Right lobe of liver (tissue), 6 donors: ENCODE results near the gene ACOX2. TPM values are rescaled to one million over a fixed set of nuclear protein-coding genes. Genes with fewer than 3 reads are reported as not detected.
A peak's percentile ranks its signal among the peaks of the same experiment; 100 is the strongest.
"Not testable (repeated sequence)": the region's sequence is repeated elsewhere in the genome, so short reads cannot be mapped to it uniquely, and the experiment has no call there.

Experiments
- ATAC-seq, 4 donors: fragments of 200-7000 bp; cut with Tn5 transposase; one replicate each; pipeline ENCODE4 v1.9.1; 2020; ENCODE audit warnings: mild to moderate bottlenecking in 4 of 4, moderate library complexity in 4 of 4
- DNase-seq, 3 donors: peaks; one replicate each; pipeline ENCODE4 v3.0.0-alpha.2; 2020
- H3K27ac ChIP-seq, 3 donors: fragments of 200-600 bp; one replicate each; pipeline ENCODE4 v1.8.0; 2022
- H3K27me3 ChIP-seq, 2 donors: fragments of 200-600 bp; one replicate each; pipeline ENCODE4 v1.8.0; 2022
- H3K36me3 ChIP-seq, 4 donors: fragments of 200-600 bp; sonication (generic) in 1 of 4; one replicate each; pipeline versions ENCODE4 v1.5.1 to v1.8.0; 2017 to 2022; ENCODE audit warnings: control low read depth in 1 of 4
- H3K4me1 ChIP-seq, 4 donors: fragments of 200-600 bp; sonication (generic) in 1 of 4; one replicate each; pipeline versions ENCODE4 v1.5.1 to v1.8.0; 2017 to 2022; ENCODE audit warnings: control low read depth in 1 of 4
- H3K4me3 ChIP-seq, 3 donors: fragments of 200-600 bp; one replicate each; pipeline ENCODE4 v1.8.0; 2022
- H3K9me3 ChIP-seq, 4 donors: fragments of 200-600 bp; sonication (generic) in 1 of 4; one replicate each; pipeline versions ENCODE4 v1.5.1 to v1.8.0; 2017 to 2022; ENCODE audit warnings: control low read depth in 1 of 4
- POLR2A ChIP-seq: fragments of 450-650 bp; IDR thresholded peaks from one replicate; pipeline ENCODE4 v1.6.1; 2017; ENCODE audit warnings: antibody characterized with exemption, mild to moderate bottlenecking
- WGBS: methylation state at CpG from one replicate; pipeline ENCODE4 v1.1.6; 2018; ENCODE audit warnings: low coverage, low lambda C conversion rate; ENCODE audit not compliant: insufficient coverage; ENCODE audit errors: missing lambda C conversion rate; 5-methylcytosine and 5-hydroxymethylcytosine counted together
- intact Hi-C, 2 donors: fragments of 100-400 bp; cut with DNase I; formaldehyde crosslinking; loops; one replicate each; pipeline versions ENCODE4 v1.11.2 to v1.14.1; 2022
- total RNA-seq, 6 experiments: library from RNA; depleted of rRNA in 2 of 6; stranded (reverse); fragments of >200 nt in 2 of 6; fragmentation: NEBNext Ultra II Directional in 3 of 6; extraction: Animal tissue kit (Norgen Biotek cat#: 25700) in 3 of 6; gene quantifications; one replicate each; pipeline versions ENCODE4 v1.1.0 to v1.2.4, GENCODE V29; 2016 to 2023
- TF ChIP-seq, protein P1 (sequence below), 4 donors: fragments of 200-600 bp in 3 of 4; fragments of 450-650 bp in 1 of 4; IDR thresholded peaks; one replicate each; pipeline versions ENCODE4 v1.5.1 to v1.8.0; 2016 to 2022; ENCODE audit warnings: antibody characterized with exemption in 4 of 4, mild to moderate bottlenecking in 2 of 4
- donor health status: DM: no; HTN: yes; CAD: no.
- donor health status: DM: no; HTN: no; CAD: no.
- donor health status: DM: no; HTN: no; CAD: no.
- donor health status: DM: no; HTN: yes; CAD: no.
- donor health status: DM: no; HTN: yes; CAD: no.

The ACOX2 gene
- total RNA-seq, 6 experiments from 2014 or later, result 67.8 to 269 (median 149) TPM

DNA sequence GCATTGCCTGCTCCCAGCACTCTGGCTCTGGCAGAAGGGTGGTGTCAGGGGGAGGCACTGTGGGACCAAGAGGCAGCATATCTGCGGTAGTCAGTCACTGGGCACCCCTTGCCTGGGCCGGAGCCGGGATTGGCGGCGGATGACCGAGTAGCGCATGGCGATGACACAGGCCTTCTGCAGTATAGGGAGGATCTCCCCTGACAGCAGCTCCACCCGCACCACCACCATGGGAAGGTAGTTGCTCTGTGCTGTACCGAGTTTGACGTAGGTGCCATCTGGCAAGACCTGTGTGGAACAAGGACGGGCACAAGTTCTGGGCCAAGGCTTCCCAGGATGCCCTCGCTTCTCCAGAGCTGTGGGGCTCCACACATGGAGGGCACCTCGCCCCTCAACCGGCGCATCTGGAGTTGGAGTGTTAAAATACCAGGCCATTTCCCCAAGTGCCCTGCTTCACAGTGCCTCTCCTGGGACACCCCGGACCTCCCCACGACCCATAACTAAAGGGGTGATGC lies 6.6 kb downstream of the ACOX2 start:
- H3K27ac ChIP-seq, result peak overlapping the region in 2 of 3 donors; percentile 26 to 53
- H3K36me3 ChIP-seq, result peaks cover 0 to 82% (median 34%) of the 10 kb centered on the region in 4 donors
- no peaks in the 10 kb centered on the region for H3K9me3 ChIP-seq
- H3K4me1 ChIP-seq, result peaks cover 0 to 98% (median 51%) of the 10 kb centered on the region in 4 donors
- WGBS, result 63% methylated on average over 8 of the region's 18 CpGs
- intact Hi-C loops, result loop anchor here (5.0 to 10.0 kb wide), 2 partner anchors 38 to 216 kb away; partner anchors contain the start of gene KCTD6 (in 1 of the 2)
- H3K4me3 ChIP-seq, result no peak overlapping the region
- TF ChIP-seq, protein P1, sequence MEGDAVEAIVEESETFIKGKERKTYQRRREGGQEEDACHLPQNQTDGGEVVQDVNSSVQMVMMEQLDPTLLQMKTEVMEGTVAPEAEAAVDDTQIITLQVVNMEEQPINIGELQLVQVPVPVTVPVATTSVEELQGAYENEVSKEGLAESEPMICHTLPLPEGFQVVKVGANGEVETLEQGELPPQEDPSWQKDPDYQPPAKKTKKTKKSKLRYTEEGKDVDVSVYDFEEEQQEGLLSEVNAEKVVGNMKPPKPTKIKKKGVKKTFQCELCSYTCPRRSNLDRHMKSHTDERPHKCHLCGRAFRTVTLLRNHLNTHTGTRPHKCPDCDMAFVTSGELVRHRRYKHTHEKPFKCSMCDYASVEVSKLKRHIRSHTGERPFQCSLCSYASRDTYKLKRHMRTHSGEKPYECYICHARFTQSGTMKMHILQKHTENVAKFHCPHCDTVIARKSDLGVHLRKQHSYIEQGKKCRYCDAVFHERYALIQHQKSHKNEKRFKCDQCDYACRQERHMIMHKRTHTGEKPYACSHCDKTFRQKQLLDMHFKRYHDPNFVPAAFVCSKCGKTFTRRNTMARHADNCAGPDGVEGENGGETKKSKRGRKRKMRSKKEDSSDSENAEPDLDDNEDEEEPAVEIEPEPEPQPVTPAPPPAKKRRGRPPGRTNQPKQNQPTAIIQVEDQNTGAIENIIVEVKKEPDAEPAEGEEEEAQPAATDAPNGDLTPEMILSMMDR (IDR thresholded peaks at IDR 0.05), result no peak
- no peak for TF ChIP-seq POLR2A
- H3K27me3 ChIP-seq, result no peaks in the 10 kb centered on the region
- ATAC-seq (no peak), DNase-seq (no peak)

DNA sequence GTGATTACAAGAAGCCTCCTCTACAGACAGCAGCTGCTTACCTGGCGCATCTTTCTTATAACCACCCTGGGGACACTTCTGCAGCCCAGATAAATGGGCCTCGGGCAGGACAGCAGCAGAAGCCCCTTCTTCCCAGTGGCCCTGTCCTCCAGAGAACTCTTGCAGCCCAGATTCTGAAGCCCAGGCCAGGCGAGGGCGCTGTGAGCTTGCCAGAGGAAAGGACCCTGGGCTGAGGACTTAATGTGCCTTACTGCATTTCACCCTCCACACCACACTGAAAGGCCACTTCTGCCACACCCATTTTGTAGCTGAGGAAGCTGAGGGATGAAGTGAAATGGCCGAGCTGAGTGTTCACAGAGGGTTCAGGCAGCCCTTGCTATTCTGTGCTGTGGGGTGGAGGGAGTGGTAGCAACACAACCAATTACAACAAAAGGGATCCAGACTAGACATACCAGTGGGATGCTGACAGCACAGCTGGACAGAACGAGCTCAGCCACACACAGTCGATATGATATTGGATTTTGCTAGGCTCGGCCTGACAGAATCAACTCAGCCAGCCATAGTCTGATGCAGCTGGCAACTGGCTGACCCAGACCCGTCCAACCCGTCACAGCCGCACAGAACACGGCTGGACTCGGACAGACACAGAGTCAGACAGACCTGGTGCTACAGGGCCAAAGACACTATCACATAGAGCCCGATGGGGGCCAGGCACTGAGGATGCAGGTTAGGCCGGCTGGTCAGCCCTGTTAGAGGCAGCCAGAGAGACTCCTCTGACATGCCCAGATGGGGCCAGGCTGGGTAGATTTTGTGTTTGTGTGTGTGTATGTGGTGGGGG lies 7.3 kb downstream of the ACOX2 start:
- H3K9me3 ChIP-seq, result no peaks in the 10 kb centered on the region
- DNase-seq (no peak), ATAC-seq (no peak)
- intact Hi-C loops, result loop anchor here (5.0 to 10.0 kb wide), 2 partner anchors 37 to 215 kb away; partner anchors contain the start of gene KCTD6 (in 2 of the 2)
- H3K4me1 ChIP-seq, result peaks cover 0 to 98% (median 51%) of the 10 kb centered on the region in 4 donors
- peak overlapping the region in 2 of 3 donors; percentile 49 to 53 for H3K27ac ChIP-seq
- H3K36me3 ChIP-seq, result peaks cover 0 to 79% (median 34%) of the 10 kb centered on the region in 4 donors
- TF ChIP-seq, protein P1 (IDR thresholded peaks at IDR 0.05), result peak in 3 of 4 donors; percentile 10 to 31 (median 23)
- no peak for TF ChIP-seq POLR2A
- H3K27me3 ChIP-seq, result no peaks in the 10 kb centered on the region
- no peak overlapping the region for H3K4me3 ChIP-seq
- 35% methylated on average over 4 of the region's 15 CpGs for WGBS

DNA sequence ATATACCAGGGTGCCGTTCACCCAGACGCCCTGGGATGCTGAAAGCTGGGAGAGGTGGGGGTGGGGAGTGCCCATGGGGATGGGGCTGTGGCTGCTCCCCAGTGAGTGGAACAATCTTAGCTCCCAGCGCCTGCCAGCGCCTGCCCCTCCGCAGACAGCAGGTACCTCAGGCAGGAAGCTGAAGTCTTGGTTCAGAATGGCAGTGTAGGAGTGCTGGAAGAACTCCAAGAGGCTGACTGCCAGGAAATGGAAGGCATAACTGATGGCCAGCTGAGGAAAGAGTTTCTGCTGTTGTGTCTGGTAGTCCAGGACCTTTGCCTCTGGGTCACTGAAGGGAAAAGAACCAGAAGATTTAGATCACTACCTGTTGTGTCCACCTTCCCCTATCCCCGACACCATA lies 8.4 kb downstream of the ACOX2 start:
- peaks cover 0 to 76% (median 33%) of the 10 kb centered on the region in 4 donors for H3K36me3 ChIP-seq
- peak in 2 of 3 donors; percentile 63 to 88 for DNase-seq
- no peak overlapping the region for H3K4me3 ChIP-seq
- intact Hi-C loops, result loop anchor here in 1 of 2 donors (5.0 kb wide), 1 partner anchor 36 kb away; the partner anchor contains the start of gene KCTD6
- peaks cover 0 to 98% (median 51%) of the 10 kb centered on the region in 4 donors for H3K4me1 ChIP-seq
- H3K27me3 ChIP-seq, result no peaks in the 10 kb centered on the region
- TF ChIP-seq, protein P1 (IDR thresholded peaks at IDR 0.05), result no peak
- TF ChIP-seq POLR2A, result no peak
- 40% methylated on average over 2 of the region's 6 CpGs for WGBS
- H3K27ac ChIP-seq, result peak overlapping the region in 2 of 3 donors; percentile 49 to 95
- peak; percentile 34 to 53 (median 39) for ATAC-seq
- H3K9me3 ChIP-seq, result no peaks in the 10 kb centered on the region

DNA sequence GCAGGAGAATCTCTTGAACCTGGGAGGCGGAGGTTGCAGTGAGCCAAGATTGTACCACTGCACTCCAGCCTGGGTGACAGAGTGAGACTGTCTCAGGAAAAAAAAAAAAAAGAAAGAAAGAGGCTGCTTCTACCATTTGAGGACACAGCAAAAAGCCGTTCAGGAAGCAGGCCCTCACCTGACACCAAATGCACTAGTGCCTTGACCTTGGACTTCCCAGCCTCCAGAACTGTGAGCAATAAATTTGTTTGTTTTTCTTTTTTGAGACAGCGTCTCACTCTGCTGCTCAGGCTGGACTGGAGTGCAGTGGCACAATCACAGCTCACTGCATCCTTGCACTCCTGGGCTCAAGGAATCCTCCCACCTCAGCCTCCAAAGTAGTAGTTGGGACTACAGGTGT lies 9.6 kb downstream of the ACOX2 start:
- H3K36me3 ChIP-seq, result peaks cover 0 to 74% (median 30%) of the 10 kb centered on the region in 4 donors
- WGBS, result 56% methylated on average over 3 of the region's 3 CpGs
- intact Hi-C loops, result loop anchor here in 1 of 2 donors (5.0 kb wide), 1 partner anchor 35 kb away; the partner anchor contains the start of gene KCTD6

More for the DNA sequence above, 9.6 kb downstream of the ACOX2 start:
- Histone ChIP-seq H3K4me1 (peaks cover 0 to 96% (median 49%) of the 10 kb centered on the region in 4 donors), H3K27ac (peak overlapping the region in 2 of 3 donors; percentile 30 to 95)
- not testable (repeated sequence) for ATAC-seq, H3K4me3 ChIP-seq, H3K9me3 ChIP-seq, H3K27me3 ChIP-seq, DNase-seq
